Measurements from ENCODE around the gene LETM1.
A peak's percentile ranks its signal among the peaks of the same experiment; 100 is the strongest.

Gene LETM1

DNA sequence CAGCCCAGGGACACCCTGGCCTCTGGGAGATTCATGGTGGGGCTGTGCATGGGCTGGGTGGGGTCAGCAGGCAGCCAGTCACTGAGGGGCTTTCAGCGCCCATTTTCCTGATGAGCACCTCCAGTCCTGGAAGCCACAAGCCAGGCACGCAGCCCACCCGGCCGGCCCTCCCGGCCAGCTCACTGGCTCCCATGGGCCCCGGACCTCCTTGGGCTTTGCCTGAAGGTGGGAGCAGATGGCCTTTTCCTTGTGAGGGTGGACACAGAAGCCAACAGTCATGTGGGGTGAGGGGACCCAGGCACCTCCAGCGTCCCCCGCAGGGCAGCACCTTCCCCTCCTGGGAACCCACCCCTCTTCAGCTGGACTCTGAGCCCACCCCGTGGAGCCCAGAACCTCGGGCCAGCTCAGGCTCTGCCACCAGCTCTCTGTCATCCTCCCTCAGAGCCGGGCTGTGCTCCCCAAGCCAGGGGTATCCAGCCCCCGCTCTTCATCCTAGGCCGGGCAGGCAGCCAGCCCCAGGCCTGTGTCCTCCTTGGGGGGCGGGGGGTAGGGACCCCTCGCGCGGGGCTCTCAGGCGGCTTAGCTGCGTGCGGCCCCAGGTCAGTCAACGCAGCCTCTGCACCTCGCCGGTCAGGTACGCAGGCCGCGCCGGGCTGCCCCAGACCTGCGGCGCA is 63.7 kb downstream of the LETM1 start:
- DNase-seq, result no peak

DNA sequence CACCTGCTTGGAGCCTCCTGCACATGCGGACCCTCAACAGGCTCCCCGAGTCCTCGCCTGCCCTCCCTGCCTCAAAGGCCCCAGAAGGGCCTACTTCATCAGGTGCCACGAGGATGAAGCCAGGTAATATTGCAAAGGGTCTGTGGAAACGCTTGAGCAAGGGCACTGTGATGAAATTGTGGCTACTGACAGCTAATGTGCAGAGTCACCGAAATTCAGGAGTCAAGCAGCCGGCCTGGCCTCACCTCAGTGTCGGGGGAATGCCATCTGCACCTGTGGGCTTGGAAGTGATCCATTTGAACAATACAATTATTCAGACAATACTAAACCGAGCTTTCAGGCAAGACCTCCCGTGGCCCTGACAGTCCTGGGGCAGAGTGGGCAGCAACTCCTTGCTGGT is 66.0 kb downstream of the LETM1 start:
- no peak for DNase-seq

DNA sequence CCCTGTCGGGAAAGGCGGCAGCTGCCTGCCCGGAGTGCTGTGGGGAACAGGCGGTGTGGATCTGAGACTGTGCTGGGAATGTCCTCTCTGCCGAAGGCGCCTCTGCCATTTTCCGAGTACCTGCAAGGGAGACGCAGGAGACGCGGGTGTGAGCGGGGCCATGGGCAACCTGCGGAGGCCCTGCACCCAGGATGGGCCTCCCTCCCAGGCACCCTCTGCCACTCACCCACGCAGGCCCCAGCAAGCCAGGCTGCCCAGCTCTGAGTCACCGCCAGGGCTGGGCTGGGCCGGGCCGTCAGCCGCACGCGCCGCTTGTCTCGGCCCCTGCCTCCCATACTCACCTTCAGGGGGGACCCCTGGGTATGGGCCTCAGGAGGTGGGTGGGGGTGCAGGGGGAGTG is 66.4 kb downstream of the LETM1 start:
- DNase-seq, result no peak

DNA sequence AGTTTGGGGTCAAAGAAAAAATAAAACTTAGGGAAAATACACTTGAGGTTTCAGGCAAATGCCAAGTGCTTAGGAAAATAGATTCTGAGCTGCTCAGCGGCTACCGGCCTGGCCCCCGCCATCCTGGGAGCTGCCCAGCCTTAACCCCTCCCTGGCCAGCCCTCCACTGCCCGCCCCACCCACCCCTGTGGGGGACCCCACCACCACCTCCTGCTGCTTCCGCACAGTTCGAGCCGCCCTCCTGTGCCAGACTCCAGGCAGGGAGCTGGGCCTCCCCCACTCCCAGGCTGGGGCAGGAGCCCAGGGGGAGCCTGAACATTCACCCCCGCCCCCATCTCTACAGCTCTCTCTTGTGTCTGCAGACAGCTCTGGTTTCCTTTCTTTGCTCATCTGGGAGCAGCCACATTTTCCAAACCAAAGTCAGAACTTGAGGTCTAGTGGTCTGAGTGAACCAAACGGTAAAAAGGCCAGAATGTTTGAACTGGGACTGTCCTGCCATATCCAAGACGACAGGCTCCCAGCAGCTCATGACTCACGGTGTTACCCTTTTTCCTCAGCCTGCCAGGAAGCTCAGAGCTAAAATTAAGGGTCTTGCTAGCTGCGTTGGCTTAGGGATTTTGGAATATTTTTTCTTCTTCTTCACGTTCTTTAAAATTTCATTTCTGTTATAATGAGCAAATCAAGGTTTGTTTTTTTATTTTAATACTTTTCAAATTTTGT is 67.5 kb downstream of the LETM1 start:
- no peak for DNase-seq

DNA sequence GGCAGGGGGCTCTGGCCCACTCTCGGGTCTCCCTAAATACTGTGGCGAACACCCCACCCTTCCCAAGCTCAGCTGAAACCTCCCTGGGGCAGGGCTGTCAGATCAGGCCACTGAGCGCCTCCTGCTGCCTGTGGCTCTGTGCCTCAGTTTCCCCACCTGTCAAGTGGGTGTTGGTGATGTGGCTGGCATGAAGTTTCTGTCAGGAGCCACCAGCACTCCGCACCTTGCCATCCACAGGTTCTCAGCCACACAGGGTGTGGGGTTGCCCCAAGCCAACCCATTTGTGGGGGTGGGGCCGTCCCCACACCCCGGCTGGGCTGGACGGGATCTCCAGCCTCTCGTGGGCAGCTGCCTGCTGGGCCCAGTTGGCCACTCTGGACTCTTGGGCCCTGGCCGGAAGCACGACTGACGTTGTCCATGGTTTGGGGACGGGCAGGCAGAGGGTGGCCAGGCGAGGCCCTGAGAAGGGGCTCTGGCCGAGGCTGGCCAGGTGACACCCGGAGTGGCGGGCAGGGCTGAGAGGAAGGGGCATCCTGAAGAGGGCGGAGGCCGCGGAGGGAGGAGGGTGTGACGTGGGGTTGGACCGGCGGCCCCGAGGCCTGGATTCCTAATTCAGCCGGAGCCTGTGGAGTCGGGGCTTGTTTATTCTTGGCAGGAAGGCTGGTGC is 68.4 kb downstream of the LETM1 start:
- DNase-seq, result no peak

DNA sequence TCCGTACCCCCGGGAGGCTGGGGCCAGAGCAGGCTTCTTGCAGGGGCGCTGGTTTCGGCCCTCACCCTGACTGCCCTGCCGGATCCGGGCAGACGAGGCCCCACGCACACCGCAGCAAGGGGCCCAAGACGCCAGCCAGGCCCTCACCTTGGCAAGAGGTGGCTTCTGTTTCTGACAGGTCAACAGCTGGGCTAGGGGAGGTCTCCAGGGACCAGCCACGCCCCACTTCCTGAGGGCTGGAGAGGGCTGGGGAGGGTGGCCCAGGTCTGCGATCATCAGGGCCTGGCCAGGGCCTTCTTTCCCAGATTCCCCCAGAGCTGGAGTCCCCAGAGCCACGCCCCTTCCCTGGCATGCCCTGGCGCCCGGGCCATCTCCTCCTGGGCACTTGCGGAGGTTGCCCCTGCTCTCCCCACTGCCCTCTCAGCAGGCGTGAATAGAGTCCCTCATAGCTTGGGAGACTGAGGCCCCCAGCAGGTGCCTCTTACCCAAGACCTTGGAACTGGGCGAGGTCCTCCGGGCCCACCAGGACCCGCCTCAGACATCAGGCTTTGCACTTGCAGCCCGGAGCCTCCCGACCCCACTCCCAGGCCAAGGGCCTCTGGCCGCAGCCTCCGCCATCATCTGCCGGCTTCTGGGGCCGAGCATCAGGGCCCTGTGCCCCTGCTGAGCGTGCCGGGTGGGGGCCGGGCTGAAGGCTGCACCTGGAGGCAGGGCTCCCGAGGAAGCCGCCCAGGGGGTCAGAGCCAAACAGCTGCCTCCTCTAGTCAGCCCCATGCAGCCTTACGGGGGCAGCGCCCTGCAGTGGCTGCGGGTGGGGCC is 69.2 kb downstream of the LETM1 start:
- DNase-seq, result no peak

DNA sequence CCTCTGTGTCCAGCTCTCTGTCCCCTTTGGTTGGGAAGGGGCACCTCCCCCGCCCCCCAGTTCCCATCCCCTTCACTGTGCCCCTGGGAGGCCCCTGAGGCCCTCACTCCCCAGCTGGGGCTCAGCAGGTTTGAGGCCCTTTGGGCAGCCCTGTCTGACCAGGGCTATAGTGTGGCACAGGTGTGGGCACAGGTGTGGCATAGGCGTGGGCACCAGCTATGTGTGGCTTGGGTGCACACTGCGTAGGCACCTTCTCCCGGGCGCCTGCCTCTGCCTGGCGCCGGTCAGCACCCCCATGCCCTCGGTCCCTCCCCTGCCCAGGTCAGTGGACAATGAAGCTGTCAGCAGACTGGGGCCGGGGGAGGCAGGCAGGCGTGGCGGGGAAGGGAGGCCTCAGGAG is 70.4 kb downstream of the LETM1 start:
- no peak for DNase-seq

DNA sequence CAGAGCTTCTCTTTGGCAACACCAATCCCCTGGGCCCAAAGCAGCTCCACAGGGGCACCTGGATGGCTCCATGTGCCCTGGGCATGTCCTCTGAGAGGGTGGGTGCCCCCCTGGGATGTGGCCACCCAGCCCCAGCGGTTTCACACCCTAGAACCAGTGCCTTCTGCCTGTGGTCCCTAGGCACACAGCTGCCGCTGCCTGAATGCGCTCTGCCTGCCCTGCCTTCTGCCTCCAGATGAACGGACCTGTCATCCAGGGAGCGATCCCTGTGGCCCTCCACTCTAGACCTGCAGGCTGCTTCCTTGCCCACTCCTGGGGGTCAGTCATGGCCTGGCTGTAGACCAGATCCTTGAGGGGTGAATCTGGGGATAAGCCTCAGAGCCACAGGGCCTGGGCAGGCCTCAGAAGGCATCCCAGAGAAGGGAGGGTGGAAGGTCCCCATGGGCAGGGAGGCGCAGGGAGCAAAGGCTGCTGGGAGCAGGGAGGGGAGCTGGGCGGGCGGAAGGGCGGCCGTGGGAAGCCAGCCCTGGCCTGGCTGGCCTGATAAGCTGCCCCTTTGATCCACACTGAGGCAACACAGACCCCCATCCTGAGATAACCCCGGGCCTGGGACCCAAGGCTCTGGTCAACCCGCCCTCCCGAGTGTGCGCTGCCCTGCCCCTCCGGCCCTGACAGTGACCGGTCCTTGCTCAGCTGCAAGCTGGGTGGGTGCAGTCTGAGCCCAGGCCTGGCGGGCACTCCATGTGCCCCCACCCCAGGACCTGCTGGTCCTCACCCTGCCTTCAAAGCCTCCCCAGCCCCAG is 71.0 kb downstream of the LETM1 start:
- DNase-seq, result no peak

DNA sequence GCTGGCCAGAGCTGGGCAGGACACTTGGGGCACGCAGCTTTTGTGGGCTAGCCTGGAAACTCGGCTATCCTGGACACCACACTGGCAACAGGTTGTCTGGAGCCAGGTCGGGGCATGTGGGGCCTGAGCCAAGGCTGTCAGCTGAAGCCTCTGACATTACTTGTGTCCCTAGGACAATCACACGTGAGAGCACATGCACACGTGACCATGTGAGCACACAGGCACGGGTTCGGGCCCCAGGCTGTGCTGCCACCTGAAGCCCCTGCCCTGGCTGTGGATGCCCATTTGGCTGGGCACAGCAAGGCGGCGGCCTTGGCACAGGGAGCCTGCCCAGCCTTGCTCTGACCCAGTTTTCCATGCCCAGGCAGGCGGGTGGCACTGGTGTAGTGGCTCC is 71.6 kb downstream of the LETM1 start:
- no peak for DNase-seq

DNA sequence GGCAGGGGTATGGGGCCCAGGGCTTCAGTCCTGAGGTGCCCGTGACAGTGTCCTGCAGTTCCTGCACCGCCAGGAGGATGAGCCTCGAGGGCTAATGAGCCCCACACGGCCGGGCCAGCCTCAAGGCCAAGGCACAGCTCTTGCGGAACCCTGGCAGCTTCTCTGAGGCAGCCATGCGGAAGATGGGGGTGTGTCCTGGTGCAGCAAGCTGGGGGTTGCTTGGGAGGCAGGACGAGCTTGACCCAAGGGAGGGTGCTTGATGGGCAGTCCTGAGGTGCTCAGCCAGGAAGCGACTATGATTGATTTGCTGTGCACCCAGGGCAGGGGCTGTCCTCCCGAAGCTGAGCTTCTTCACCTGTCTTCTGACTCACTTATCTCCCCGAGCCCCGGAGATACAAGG is 72.0 kb downstream of the LETM1 start:
- peak; percentile 37 for DNase-seq

DNA sequence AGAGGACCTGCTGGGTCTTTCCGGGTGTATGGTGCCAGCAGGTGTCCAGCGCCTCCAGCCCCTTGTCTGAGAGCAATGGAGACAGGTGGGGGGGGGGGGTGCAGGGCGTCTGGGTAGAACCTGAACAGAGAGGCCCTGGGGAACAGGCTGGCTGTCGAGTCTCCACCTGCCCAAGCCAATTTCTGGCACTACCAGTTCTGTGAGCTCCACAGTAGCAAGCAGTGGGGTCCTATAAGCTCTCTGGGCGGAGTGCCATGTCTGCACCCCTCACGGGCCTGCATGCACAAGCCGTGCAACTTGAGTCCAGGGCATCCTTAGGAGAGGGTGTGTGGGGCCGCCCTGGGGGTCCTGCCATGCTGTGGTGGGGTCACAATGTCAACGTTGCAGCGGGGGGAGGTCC is 72.9 kb downstream of the LETM1 start:
- no peak for DNase-seq

DNA sequence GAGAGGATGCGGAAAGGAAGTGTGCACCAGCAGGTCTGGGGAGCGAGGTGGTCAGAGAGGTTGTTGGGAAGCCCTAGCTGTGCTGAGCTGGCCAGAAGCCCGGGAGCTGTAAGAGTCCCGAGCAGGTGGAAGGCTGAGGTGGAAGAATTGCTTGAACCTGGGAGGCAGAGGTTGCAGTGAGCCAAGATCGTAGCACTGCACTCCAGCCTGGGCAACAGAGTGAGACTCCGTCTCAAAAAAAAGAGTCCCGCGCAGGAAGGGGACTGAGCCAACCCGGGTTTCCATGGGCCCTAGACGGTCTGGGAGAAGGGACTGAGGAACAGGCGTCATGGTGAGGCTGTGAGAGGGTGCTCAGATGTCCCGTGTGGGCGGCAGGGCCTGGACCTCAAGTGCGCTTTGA is 75.5 kb downstream of the LETM1 start:
- DNase-seq, result no peak

DNA sequence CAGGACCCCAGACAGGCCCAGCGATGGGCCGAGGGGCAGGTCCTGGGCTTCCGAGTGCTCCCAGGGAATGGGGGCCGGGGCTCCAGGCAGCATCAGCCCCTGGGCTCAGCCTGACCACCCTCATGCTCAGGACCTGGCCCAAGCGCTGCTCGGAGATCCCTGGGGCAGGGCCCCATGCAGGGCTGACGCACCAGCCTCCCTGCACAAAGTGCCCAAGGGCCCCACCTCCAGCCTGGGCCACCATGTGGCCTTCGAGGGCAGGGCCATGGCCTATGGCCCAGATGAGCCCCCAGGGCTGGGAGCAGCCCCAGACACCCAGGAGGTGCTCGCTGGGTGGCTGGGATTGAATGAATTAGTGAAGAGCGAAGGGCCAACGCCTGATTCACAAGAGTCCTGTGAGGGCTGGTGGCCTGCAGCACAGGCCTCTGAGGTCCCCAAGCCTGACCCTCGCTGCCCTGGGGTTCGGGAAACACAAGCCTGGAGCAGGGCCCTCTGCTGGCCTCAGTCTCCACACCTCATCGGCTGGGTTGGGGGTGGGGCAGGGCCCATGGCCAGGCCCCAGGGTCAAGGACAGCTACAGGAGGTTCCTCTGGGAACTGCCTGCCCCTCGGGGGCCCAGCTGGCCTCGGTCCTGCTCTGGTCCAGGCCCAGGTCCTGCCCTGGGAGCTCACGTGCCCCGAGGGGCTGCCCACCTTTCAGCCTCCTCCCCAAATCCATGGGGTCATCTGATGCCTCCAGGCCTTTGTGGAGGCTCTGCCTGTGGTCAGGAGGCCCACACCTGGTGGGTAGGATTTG is 76.2 kb downstream of the LETM1 start:
- DNase-seq, result no peak

DNA sequence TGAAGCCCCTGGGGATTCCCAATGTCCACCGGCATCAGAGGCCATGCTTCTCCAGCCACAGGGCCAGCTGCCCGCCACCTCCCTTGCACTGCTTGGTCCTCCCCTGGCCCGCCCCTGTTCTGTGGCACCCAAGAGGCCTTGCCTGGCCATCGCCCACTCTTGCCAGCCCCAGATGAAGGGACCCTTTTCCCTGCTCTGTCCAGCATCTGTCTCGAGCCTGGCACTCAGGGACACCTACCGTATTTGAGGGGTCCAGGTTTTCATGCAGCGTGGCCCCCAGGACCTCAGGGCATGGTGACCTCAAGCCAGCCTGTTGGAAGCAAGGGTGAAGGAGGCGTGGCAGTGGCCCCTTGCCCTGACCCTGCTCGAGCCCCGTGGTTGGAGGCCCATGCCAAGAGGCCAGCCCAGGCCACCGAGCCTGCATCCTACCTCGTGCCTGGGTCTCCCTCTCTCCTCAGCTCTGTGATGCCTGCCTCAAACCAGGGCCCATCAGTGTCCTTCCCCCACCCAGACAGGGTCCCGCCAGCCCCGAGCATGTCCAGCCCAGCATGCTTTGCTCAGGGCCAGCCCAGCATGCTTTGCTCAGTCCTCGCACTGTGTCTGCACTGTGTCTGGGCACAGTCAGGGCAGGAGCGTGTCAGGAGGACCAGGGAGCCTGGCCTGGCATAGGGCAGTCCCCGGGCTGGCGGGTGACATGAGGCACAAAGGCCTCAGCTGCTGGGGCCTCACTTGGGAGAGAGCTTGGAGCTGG is 77.1 kb downstream of the LETM1 start:
- DNase-seq, result no peak

DNA sequence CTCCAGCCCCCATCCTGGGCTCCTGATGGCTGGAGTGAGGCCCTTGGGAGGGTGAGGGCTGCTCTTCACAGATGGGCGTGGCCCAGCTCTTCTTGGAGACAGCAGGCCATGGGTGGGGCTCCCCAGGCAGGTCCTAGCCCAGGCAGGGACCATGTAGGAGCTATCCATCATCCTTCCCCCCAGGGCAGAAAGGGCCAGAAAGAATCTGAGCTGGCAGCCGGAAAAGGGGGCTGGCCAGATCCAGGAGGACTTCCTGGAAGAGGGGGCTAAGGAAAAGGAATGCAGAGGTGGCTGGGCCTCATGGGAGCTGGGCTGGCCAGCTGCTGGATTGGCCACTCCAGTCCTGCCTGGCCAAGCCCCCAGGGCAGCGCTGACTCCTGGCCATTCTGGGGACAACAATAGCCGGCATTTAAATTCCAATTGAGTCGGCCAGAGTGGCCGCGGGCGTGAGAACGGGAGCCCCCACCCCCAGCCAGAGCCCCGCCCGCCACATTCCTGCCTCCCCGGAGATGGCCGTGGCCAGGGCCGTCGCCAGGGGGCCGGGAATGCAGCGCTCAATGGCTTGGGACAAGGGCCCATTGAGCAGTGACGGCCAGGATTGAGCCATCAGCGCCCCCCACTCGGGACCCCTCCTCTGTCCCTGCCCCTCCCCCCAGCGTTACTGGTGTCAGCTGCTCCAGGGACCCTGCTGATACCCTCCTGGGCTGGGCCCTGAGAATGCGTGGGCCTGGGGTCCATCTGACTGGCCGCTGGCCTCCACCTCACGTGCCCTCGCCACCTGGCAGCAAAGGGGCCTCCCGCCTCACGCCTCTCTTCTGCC is 77.9 kb downstream of the LETM1 start:
- DNase-seq, result no peak

DNA sequence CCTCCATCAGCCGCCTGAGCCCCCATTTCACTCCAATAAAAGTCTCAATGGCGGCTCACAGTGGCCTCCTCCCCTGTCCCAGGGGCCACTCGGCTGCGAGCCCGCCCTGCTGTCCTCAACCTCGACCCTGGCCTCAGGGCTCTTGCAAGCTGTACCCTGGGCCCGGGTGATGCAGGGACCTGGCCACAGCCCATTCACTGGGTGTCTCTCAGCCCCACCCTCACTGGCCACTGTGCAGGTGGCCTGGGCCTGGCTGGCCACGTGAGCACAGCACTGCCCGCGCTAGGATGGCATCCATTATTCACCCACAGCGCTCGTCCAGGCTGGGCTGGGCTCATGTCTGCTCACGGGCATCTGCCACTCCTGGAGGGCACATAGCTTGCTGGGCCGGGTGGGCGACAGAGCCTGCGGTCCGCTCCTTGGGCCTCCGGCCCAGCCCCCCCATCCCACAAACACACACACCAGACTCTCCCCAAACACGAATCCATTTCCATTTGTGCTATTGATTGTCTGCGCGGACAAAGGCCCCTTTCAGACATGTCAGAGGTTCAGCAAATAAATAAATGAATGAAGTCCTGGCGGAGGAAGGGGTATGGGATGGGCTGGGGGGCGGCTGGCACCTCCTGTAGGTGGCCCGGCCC is 79.3 kb downstream of the LETM1 start:
- no peak for DNase-seq

DNA sequence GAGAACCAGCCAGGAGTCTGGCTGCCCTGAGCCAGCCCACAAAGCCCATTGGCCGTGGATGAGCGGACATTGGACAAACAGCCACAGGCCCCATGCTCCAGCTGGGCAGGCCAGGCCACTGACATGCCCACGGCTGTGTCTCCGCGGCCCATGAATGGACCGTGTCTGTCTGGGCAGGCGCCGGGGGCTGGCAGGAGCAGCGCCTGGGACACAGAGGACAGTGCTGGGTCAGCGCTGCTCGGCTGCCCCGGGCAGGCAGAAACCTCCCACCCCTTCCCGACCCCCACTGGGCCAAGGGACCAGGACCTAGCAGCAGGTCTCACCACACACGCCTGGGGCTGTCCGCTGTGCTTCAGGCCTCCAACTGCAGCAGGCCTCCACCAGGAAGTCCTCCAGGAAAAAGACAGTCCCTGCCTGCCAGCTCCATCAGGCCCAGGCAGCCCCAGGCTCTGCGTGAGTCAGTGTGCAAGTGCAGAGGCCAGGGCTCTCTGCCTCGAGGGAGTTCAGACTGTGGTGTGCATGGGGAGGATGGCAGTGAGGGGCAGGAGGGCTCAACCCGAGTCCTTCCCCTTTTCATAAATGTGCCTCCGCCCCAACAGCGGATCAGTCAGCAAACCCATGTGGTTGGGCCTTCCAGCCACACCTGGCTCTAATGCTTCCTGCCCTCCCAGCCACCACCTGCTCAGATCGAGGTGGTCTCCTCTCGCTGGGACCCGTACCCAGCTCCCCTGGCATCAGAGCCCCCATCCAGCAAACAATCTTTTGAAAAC is 80.0 kb downstream of the LETM1 start:
- DNase-seq, result no peak

DNA sequence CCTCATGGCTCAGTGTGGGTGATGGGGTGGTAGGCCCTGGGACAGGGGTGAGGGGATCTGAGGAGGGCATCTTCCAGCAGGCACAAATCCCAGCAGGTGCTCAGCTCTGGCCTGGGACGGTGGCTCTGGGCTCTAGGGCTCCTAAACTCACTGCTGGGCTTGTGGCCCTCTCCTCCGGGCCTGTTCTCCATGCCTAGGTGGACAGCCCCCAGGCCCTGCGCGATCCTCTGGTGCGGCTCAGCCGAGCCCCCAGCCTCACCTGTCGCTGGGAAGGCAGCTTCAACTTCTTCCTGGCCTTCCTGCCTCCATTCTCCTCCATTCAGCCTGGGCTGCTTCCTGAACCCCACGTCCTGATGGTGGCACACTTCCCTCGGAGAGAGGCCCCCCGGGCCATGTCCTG is 82.2 kb downstream of the LETM1 start:
- DNase-seq, result no peak
